ENCODE data around the gene SMIM14. TPM values are rescaled to one million over a fixed set of nuclear protein-coding genes. Genes with fewer than 3 reads are reported as not detected.

The SMIM14 gene
- total RNA-seq, 2 donors from 2014 or later, result 95.3 to 98.0 TPM

DNA sequence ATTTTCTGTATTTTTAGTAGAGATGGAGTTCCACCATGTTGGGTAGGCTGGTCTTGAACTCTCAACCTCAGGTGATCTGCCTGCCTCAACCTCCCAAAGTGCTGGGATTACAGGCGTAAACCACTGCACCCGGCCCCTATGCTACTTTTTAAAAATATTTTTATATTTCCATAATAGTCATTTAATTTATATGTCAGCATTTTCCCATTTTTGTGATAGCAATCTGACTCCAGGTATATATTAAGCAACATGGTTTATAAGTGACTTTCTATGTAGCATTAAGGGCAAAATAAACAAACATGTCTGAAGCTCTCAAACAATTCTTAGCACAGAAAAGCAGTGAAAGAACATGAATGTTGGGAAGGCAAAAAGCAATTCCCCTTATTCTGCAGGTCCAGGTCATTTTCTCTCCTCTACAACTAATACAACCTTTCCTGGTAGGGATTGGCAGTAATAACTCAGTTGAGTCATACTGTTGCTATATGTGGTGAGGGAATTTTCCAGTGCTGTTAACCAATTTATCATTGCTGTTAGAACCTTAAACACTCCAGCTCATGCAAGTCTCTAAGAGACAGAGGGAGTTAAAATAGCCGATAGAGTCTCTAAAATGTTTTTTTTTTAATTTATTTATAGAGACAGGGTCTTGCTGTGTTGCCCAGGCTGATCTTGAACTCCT, 24.0 kb downstream of the SMIM14 start:
- no peak for DNase-seq (ENCODE audit: low spot score)
- intact Hi-C loops (cut with DNase I), result no loop called here

DNA sequence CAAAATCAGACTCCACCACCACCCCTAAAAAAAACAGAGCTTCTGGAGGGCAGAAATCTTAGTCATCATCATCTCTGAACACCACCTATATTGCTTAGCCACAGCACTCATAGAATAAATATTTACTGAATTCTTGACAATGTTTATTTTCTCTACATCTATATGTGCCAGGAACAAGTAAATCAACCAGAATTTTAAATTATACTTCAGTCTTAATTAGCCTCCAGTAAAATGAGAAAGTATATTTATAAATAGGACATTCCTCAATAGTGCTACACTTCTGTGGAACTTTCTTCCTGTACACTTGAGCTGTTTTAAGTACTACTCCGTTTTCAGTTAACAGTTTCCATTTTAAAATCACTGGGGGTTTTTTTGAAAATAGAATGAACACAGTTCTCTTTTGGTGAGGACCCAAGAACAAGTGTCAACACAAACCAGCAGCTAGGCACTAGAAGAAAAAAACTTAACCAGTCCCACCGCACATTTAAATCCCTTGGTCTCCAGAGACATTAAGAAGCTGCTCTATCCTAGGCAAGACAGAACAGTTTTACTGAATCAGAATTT, 25.5 kb downstream of the SMIM14 start:
- DNase-seq (ENCODE audit: low spot score), result no peak
- intact Hi-C loops (cut with DNase I), result loop anchor here in 1 of 2 donors (2.0 kb wide), 1 partner anchor 24 kb away; no protein-coding TSS in a partner anchor

DNA sequence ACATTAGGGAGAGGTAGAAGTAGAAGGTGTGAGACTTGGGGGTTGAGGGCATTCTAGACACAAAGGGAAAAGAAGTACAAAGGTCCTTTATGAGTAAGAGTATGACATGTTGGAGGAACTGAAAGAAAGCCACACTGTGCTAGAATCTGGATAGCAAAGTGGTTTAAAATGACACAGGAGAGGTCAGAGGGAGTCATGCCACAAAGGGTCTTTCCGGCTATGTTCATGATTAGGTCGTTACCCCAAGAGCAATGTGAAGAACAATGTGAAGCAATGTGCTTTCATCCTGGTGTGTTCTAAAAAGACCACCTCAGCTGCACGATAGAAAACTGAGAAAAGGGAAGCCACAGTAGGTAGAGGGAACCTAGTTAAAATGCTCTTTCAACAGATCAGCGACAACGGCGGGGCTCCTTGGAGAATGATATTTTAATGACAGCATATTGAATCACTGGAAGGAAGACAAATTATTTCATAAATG, 29.2 kb downstream of the SMIM14 start:
- intact Hi-C loops (cut with DNase I), result no loop called here
- no peak for DNase-seq (ENCODE audit: low spot score)

DNA sequence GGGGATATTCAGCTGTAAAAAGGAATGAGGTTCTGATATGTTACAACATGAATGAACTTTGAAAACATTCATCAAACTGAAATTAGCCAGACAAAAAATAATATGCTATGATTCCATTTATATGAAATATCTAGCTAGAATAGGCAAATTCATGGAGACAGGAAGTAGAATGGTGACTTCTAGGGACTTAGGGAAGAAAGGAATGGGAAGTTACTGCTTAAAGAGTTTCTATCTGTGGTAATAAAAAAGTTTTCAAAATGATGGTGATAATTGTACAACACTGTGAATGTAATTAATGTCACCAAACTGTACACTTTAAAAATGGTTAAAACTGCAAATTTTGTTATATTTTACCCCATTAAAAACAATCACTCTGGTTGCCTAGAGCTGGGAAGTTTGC, 30.2 kb downstream of the SMIM14 start:
- DNase-seq (ENCODE audit: low spot score), result no peak
- intact Hi-C loops (cut with DNase I), result no loop called here

DNA sequence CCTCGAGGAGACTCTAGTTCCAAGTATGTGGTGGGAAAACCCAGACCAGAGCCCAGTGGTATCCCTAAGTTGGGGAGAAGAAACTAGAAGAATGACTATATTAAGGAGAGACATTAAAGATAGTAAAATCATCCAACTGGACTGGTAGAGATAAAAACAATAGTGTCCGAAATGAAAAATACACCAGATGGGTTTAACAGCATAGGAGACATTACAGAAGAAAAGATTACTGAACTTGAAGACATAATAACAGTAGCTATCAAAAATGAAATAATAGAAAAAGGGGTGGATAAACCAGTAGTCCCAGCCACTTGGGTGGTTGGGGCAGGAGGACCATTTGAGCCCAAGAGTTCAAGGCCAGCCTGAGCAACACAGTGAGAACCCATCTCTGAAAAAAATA, 31.9 kb downstream of the SMIM14 start:
- intact Hi-C loops (cut with DNase I), result no loop called here
- DNase-seq (ENCODE audit: low spot score), result no peak

DNA sequence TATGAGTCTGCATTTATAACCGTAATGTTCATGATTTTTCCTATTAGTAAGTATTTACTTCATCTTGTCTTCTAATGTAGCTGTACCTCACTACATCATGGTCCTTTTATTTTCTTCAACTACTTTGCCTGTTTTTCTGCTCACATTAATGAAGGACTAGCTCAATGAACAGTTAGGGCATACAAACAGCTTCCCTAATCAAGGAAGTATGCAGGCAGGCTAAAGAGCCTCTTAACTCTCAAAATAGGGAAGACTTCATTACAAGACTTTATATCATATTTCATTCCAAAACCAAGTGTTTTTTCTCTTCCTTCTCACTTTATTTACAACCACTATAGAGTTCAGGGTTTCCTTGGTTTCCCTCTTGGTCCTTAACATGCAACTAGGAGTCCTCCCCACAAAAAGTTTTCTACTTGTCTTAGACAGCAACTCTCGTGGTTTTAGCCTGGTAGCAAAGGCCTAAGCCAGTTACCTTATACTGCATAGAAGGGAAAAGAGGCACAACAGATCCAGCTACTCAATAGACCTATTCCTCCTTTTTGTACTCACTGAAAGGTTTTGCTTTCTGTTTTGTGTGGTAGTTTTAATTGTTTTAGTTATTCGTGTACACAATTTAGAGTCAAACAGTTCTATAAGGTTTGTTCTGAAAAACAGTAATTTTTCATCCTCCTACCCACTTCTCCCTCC, 40.8 kb downstream of the SMIM14 start:
- intact Hi-C loops (cut with DNase I), result no loop called here
- DNase-seq (ENCODE audit: low spot score), result no peak

DNA sequence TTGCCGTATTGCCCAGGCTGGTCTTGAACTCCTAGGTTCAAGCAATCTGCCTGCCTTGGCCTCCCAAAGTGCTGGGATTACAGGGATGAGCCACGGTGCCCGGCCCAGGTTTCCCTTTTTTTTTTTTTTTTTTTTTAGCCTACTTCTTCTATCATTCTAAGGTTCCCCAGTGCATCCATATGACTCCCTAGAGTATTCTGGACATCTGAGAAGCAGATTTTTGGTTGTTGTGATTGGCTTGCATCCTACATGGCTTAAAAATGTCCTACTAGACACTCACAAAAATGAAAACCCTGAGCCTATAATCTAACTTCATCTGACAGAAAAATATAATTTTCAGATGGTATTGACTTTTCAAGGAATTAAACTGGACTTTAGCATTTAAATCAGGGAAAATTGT, 41.7 kb downstream of the SMIM14 start:
- intact Hi-C loops (cut with DNase I), result no loop called here
- DNase-seq (ENCODE audit: low spot score), result no peak

DNA sequence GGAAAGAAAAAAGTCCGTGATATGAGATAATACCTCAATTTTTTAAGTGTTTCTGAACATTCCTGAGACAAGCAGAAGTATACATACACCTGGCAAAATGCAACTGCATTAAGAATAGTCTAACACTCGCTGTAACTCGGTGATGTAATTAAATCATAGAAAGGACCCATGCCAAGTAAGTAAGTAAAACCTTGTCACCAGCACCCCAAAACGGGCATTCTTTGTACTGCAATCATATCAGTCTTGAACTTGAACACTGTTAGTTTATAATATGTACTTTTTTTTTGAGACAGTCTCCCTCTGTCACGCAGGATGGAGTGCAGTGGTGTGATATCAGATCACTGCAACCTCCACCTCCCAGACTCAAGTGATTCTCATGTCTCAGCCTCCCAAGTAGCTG, 47.4 kb downstream of the SMIM14 start:
- intact Hi-C loops (cut with DNase I), result no loop called here
- no peak for DNase-seq (ENCODE audit: low spot score)

DNA sequence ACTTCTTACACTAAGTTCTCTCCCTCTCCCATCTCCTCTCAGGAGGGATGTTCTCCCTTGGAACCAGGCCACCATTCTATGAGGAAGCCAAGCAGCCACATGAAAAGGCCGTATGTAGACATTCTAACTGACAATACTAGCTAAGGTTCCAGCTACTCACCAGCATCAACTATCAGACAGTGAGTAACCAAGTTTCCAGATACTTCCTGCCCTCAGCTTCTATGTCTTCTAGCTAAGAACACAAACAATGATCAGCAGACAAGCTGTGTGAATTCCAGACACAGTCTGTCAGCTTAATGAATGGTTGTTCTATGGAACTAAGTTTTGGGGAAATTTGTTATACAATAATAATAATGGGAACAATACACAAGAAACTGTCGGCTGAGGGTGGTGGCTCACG, 50.8 kb downstream of the SMIM14 start:
- intact Hi-C loops (cut with DNase I), result no loop called here
- DNase-seq (ENCODE audit: low spot score), result no peak

DNA sequence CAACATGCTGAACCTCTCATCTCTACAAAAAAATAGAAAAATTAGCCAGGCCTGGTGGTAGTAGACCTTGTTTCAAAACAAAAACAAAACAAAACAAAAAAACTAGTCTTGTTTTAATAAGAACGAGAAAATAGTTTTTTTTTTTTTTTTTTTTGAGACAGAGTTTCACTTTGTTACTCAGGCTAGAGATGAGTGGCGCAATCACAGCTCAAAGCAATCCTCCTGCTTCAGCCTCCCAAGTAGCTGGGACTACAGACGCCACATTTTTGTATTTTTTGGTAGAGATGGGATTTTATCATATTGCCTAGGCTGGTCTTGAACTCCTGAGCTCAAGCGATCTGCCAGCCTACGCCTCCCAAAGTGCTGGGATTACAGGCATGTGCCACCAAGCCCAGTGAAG, 63.7 kb downstream of the SMIM14 start:
- intact Hi-C loops (cut with DNase I), result no loop called here
- DNase-seq (ENCODE audit: low spot score), result peak; percentile 5

DNA sequence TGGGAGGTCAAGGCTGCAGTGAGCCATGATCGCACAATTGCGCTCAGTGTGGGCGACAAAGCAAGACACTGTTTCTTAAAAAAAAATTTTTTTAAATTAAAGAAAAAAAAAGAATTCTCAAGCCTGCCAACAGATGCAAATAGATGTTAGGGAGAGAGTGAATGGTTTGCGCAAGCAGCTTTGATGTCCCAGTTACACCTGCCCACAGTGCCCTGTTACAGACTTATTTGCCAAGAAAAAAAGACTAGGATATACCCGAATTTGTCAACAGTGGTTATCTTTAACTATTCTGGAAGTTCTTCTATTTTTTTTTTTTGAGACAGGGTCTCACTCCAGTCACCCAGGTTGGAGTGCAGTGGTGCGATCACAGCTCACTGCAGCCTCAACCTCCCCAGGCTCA, 67.2 kb downstream of the SMIM14 start:
- DNase-seq (ENCODE audit: low spot score), result peak; percentile 32
- intact Hi-C loops (cut with DNase I), result no loop called here

DNA sequence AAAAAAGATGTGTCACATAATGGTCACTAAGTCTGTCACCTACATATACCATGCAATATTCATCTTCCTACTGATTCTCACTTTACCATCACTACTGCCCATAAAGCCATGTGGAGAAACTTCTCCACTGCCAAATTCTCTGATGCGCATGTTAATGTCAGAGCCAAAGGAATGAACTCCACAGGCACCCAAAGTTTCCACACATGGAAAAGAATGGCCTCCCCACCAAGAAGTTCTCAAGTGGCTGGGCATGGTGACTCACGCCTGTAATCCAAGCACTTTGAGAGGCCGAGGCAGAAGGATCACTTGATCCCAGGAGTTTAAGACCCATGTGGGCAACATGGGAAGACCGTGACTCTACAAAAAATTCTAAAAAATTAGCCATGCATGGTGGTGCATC, 67.6 kb downstream of the SMIM14 start:
- no peak for DNase-seq (ENCODE audit: low spot score)
- intact Hi-C loops (cut with DNase I), result no loop called here

DNA sequence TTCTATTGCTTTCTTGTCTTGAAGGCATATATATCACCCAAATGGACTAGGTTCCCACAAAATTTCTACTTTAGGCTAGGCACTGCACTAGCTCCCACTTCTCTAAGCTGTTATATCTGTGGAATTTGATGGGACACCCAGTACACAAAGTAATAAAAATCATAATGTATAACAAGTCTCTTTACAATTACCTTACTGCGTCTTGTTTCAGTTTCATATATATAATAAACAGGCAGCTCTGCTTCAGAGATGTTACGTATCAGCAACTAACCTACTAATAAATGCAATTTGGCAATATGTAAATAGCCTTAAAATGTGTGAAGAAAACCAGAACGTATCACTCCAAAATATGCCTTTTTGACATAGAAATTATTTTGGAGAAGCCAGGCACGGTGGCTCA, 69.5 kb downstream of the SMIM14 start:
- no peak for DNase-seq (ENCODE audit: low spot score)
- intact Hi-C loops (cut with DNase I), result no loop called here

DNA sequence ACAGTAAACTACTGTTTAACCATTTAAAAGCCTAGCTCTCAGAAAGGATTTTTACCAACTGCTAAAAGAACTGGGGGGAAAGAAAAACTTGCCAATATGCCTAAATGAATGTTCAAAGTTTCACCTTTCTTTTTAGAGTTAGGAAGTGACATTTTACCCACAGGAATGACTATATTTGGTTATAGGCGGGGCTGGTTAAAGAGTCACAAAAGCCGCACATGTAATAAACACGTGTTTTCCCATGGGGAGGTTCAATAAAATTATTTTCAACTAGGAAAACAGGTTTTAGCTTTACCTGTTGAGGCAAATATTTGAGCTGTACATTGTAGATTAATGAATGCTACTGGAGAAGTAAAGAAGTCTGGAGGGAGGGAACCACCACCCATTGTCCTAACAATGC, 69.9 kb downstream of the SMIM14 start:
- intact Hi-C loops (cut with DNase I), result no loop called here
- no peak for DNase-seq (ENCODE audit: low spot score)

DNA sequence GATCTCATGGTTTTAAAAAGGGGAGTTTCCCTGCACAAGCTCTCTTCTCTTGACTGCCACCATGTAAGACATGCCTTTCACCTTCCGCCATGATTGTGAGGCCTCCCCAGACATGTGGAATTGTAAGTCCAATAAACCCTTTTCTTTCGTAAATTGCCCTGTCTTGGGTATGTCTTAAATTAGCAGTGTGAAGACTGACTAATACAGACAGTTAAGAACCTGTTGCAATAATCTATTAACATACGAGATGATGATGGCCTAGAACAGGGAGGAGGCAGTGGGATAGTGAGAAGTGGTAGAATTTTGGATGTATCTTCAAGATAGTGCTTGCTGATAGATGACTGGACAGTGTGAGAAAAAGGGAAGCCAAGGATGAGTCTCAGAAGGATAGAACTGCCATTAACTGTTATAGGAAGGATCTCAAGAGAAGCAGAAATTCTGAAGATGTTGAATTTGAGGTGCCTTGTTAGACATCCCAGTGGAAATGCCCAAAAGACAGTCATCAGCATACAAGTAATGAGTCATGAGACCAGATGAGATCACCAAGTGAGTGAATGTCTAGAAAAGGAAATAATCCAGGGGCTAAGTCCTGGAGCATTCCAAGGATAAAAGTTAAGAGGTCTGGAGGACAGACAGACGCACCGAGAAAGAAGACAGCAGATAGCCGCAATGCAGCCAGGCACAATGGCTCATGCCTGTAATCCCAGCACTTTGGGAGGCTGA, 72.6 kb downstream of the SMIM14 start:
- intact Hi-C loops (cut with DNase I), result no loop called here

DNA sequence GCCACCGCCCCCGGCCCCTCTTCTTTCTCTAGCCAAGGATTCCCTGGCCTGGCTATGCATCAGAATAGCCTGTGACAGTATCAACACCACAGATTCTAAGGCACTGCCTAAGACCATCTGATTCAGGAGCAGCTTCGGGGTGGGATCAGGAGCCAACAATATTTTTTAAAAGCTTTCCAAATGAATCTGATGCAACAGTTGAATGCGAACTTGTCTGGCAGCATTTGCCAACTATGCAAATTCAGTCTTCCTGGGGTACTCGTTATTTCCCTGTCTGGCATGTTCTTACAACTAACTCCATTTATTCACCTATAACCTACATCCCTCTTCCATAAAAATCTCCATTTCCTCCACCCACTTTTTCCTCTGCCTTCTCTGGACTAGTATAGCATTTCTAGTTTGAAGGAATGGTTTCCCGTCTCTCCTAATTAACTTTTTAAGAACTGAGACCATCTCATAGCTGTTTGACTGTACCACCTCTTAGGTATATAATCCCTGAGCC, 75.3 kb downstream of the SMIM14 start:
- intact Hi-C loops (cut with DNase I), result no loop called here
- no peak for DNase-seq (ENCODE audit: low spot score)

More for the DNA sequence above, 72.6 kb downstream of the SMIM14 start:
- DNase-seq (ENCODE audit: low spot score), result no peak

DNA sequence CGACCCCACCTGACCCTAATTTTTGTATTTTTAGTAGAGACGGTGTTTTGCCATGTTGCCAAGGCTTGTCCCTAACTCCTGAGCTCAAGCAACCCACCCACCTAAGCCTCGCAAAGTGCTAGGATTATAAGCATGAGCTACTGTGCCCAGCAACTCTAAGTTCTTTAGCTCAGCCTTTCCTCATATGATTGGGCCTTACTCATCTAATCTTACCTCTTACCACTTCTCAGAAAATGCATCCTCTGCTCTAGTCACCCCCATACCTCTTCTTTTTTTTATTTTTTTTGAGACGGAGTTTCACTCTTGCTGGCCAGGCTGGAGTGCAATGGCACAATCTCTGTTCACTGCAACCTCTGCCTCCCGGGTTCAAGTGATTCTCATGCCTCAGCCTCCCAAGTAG, 75.9 kb downstream of the SMIM14 start:
- DNase-seq (ENCODE audit: low spot score), result no peak
- intact Hi-C loops (cut with DNase I), result no loop called here

DNA sequence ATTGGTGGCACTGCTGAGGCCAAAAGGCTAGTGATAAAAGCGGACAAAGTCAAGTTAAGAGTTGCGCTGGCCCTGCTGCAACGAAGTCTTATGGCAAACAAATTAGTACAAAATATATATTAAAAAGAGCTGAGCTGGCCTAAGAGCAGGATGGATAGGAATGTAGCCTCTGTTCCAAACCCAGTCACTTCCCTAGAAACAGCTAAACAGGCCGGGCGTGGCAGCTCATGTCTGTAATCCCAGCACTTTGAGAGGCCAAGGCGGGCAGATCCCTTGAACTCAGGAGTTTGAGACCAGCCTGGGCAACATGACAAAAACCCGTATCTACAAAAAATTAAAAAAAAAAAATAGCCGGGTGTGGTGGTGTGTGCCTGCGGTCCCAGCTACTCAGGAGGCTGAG, 79.0 kb downstream of the SMIM14 start:
- DNase-seq (ENCODE audit: low spot score), result no peak
- intact Hi-C loops (cut with DNase I), result no loop called here

DNA sequence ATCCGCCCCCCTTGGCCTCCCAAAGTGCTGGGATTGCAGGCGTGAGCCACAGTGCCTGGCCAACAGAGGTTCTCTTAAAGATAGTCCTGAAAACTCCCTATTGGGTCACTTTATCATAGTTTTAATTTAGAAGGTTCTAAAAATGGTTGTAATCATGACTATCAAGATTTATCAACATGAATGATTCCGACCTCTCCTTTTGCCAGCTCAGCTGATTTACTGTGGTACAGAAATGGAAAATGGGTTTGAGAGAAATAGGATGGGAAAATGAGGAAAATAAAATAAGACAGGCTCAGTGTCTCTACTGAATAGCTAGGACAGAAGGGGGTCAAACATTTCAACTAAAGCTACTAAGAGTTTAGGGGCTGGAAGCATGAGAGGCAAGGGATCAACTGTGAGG, 83.2 kb downstream of the SMIM14 start:
- no peak for DNase-seq (ENCODE audit: low spot score)
- intact Hi-C loops (cut with DNase I), result no loop called here

DNA sequence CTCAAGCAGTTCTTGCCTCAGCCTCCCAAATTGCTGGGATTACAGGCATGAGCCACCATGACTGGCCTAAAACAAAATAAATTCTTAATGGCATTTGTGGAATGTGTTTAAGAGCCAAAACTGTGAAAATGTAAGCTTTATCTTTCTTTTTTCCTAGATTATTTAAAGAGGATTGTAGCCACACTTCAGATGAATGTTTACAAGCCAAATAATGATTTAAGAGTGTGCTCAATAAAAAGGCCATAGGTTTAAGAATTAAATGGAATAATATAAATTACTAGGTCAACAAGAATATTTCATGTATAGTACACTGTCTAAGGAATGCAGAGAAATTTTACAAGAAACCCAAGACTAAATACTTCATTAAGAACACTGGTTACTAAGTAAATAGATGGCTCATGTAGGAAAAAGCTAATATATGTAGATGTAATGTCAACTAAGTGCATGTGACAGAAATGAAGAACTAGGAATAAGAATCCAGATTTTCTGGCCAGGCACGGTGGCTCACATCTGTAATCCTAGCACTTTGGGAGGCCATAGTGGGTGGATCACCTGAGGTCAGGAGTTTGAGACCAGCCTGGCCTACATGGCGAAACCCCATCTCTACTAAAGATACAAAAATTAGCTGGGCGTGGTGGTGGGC, 90.1 kb downstream of the SMIM14 start:
- DNase-seq (ENCODE audit: low spot score), result no peak
- intact Hi-C loops (cut with DNase I), result no loop called here

All from posterior vena cava (tissue), 2 donors.